HG03159 (cell line): ENCODE measurements around the gene TTLL11.
"Not testable (repeated sequence)": the region's sequence is repeated elsewhere in the genome, so short reads cannot be mapped to it uniquely, and the experiment has no call there.

Experiments used
- ATAC-seq: cut with Tn5 transposase; IDR thresholded peaks from one replicate; pipeline ENCODE4 v1.9.1; 2021; ENCODE audit warnings: mild to moderate bottlenecking, moderate library complexity; ENCODE audit not compliant: unreplicated experiment

Gene TTLL11

DNA sequence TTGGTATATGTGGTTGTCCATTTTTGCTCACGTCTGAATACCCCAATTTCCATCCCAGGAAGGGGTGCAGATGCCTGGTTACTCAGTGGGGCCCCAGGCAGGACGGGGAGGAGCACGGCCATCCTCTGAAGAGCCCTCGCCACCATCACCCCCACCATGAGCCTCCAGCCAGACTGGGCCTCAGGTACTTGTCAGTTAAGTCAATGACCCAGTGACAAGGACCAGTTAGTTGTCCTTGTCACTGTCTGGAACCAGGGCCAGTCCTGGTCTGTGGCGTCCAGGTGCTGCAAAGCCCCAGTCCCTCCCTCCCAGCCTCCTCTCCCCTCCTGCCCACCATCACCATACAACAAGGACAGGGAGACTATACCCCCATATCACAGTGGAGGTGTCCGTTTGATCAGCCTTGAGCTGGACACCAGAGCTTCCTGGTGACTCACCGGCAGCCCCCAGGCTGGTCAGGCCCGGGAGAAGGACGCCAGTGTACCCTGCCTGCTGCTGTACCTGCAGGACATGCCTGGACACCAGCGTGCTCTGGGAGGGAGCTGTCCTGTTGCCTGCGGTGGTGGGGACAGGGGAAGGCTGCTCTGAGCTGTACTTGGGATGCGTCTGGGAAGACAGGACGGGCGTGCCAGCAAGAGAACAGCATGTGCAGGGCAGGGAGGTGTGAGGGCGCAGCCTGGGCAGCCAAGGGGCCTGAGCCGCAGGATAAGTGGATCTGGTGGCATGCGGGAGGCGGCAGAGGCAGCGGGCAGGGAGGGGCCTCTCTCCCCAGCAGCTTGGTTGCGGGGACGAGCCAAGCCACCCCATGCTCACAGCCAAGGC lies 32.6 kb upstream of the TTLL11 start:
- no peak for ATAC-seq

- peak; percentile 74 for ATAC-seq
Measured at GRCh38 chr9:122125158-122125508, 32.0 kb upstream of the TTLL11 start.

- no peak for ATAC-seq
Measured at GRCh38 chr9:122124528-122124927, 31.4 kb upstream of the TTLL11 start.

DNA sequence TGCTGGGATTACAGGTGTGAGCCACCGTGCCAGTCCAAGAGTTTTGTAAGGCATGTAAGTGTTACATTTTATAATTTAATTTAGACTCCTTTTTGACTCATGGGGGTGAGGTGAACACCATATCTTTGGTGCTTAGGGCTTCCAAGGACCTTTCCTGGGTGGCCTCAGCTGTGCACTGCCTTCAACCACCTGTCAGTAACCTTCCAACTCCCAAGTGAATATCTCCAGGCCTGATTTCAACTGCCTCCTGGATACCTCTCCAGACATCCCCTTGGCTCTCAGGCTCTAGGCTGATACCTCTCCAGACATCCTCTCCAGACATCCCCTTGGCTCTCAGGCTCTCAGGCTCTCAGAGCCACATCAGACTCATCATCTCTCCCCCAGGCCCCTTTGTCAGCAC lies 30.9 kb upstream of the TTLL11 start:
- no peak for ATAC-seq

- ATAC-seq = no peak
Measured at GRCh38 chr9:122122903-122123632, 30.0 kb upstream of the TTLL11 start.

DNA sequence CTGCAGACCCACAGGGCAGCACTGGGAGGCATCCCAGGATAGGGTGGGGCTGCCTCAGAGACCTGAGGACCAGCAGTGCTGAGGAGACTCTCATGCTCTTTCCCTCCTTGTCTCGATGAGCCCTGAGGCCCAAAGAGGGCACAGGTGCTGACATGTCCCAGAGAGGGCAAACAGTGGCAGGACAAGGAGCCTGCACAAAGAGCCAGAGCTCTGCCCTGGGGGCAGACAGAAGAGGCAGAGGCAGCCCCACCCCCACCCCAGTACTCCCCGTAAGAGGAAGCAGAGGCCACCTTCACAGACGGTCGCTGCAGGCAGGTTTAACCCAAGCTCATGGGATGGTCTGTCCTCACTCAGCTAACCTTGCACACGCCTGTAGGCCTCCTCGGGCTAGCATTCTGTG lies 29.4 kb upstream of the TTLL11 start:
- no peak for ATAC-seq

DNA sequence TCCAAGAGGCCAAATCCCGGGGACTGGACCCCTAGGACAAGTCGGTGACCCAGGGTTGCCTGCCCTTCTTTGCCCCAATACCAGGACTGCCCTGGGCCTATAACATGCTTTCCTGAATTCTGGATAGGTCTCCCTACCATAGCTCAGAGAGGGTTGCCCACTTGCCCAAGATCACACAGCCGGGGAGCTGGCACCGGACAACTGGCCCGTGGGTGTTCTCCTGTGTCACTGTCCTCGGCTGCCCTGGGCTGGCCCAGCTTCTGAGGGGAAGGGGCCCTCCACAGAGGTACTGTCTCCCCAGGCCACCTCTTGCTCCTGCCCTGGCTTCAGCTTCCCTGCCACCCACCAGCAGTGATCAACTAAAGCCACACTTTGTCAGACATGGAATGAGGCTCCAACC lies 28.8 kb upstream of the TTLL11 start:
- no peak for ATAC-seq

- ATAC-seq = no peak
Measured at GRCh38 chr9:122121391-122121790, 28.3 kb upstream of the TTLL11 start.

DNA sequence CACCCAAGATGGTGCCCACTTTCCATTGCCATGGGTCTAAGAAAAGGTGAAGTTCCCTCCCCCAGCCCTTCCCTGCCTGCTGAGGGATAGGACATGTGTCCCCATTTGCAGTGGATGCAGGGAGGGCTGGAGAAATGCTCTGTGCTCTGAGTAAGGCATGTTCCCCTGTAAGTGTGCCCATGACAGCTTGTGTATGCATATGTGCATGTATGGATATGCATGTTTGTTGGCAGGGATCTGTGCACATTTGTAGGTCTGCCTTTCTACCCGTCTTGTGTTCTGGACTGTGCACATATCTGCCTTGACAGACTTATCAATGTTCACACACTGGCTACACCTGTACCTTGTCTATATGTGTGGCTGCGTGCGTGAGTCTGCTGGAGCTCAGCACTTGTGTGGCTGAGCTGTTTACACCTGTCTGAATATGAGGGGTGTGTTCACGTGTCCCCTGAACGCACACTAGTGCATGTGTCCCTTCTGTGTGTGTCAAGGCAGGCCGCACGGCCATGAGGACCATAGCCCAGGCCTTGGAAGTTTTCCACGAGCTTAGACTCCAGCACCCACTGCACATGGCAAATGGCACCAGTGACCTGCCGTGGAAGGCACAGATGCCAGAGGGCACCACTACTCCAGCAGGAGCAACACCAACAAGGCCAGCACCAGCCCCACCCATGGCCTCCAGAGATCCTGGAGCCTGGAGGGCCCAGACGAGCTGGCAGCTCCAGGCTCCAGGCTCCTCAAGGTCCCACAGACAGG lies 27.4 kb upstream of the TTLL11 start:
- no peak for ATAC-seq

- no peak for ATAC-seq
Measured at GRCh38 chr9:122119721-122120120, 26.6 kb upstream of the TTLL11 start.

- no peak for ATAC-seq
Measured at GRCh38 chr9:122119166-122119521, 26.0 kb upstream of the TTLL11 start.

- ATAC-seq = no peak
Measured at GRCh38 chr9:122118343-122119165, 25.4 kb upstream of the TTLL11 start.

- not testable (repeated sequence) for ATAC-seq
Measured at GRCh38 chr9:122117241-122117640, 24.1 kb upstream of the TTLL11 start.

DNA sequence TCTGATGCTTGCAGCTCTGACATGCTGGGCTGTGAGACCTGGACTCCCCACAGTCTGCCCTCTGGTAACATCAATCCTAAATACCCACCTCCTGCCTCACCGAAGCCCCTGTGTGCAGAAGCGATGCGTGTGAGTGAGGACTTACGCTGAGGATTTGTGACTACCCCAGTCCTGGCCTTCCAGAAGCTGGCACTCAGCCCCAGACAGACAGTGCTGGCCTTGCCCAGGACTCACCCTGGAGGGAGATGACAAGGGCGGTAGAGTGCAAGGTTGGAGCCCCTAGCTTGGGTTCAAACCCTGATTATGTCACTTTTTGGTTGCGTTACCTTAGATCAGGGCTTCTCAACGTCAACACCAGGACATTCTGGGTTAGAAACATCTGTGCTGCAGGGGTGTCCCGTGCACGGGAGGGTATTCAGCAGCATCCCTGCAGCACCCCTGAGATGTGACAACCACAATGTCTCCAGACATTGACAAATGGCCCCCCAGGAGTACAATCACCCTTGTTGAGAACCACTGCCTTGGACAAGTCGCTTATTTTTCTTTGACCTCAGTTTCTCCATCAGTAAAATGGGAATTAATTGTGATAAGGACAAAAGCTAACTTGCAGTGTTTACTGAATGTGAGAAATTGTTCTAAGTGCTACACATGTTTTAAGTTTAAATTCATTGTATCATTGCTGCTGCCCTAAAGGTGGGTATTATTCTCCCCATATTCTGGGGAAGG lies 23.5 kb upstream of the TTLL11 start:
- ATAC-seq = no peak

DNA sequence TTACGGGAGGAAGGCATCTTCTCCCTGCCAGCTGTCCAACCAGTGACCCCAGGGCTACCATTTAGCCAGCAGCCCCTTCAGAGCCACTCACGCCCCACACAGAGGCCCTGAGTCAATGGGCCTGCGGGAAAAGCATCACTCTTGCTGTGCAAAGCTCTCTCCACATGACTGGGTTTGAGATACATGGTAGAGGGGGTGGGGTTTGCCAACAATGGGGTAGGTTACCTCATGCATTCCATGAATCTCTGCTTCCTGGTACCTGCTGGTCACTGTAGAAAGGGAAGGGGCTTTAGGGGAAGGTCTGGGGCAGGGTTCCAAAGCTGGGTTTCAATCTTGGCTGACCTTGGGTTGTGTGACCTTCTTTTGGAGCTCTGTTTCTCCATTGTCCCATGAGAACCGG lies 22.9 kb upstream of the TTLL11 start:
- no peak for ATAC-seq

DNA sequence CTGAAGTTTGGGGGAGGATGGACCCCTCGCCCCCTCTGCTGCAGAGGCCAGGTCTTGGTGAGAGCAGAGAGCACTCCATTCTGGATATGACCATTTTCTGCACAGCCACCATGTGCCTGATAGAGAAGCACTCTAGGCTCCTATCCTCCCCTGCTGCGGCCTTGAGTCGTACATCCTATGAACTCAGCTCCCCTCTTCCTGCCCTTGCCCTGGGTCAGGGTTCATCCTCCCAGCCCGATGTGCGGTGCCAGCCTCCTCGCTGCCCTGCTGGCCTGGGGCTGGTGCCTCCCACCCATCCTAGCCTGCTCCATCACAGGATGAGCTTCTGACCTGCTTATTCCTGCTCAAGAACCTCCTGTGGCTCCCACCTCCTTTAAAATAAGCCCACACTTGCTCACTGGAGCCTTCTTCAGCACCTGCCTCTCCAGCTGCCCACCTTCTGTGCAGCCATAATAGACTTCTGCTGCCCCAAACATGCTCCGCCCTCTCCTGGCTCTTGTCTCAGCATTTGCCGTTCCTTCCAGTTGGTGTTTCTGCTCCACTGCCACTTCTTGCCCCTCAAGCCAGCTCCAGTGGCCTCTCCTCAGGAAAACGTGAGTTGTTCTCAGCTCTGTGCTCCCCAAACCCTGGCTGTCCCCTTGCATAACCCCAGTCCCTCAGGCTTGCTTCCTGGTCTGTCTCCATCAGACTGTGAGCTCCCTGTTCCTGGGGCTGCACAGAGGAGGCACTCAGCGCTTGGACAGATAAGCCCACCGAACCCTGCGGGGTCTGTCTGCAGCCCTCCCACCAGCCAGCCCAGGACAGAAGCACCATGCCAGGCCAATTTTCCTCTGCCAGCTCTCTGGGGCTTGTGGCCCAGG lies 22.3 kb upstream of the TTLL11 start:
- no peak for ATAC-seq

DNA sequence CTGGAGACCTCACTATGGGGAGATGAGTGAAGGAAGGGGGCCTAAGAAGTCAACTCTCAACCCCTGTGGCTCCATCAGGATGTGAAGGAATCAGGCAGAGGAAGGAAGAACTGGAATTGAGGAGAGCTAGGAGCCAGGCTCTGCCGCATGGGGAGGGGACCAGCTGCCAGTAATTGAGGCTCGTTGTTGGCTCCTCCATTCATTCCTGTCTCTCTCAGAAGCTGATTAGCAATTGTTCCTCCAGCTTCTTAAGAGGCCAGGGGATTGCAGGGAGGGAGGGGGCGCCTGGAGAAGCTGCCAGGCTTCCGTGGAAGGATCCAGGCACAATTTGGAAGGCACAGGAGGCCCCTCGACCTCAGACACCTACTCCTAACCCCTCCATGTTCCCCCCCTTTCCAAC lies 20.5 kb upstream of the TTLL11 start:
- no peak for ATAC-seq

DNA sequence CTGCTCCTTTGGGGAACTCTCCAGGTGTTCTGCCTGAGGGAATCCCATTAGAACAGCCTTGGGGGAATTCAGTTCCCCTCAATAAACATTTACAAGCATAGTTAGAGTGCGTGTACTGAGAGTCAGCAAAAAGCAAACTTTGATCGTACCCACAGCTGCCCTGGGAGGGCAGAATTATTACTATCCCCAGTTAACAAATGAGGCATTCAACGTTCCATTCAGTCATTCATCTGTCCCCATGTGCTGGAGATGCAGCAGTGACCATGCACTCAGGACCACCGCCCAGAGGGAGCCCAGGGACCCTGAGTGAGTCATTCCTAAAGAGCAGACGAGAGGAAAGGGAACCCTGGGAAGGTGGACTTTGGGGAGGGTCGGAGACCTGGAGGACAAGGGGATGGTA lies 19.1 kb upstream of the TTLL11 start:
- ATAC-seq = no peak

DNA sequence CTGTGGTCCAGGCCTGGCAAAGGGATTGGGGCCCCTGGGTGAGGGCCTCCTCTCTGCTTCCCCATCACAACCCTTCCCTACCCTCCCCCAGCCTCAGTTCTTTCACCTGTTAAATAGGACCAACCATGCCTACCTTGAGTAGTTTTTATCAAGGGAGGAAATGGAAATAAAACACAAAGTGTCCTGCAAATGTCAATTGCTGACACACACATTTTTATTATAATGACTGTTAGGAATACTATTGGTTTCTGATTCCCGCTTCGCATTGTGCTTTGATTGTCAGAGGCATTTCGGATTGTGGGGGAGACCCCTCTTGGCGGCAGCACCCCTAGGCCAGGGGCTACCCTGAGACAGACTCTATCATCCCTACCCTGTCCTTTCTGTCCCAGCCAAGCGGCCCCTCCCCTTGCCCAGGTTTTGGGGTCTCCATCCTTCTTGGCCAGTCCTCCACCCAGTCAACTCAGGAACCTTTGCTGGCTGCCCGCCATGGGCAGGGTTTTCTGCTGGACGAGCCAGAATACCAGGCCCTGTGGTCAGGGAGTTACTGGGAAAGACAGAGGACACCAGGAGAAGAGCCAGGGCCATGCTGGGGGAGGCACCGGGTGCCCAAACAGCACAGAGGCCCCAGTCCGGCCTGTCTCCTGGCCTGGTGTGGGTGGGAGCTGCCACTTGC lies 18.4 kb upstream of the TTLL11 start:
- ATAC-seq = no peak
